CD14-positive monocyte (primary cell): ENCODE results near the gene POU2AF1. TPM values are rescaled to one million over a fixed set of nuclear protein-coding genes. Genes with fewer than 3 reads are reported as not detected.
A peak's percentile ranks its signal among the peaks of the same experiment; 100 is the strongest.

ENCODE experiments used
- DNase-seq, 3 donors: peaks; one replicate each; pipeline ENCODE4 v3.0.0-alpha.2; 2011 to 2022
- H2AFZ ChIP-seq: 2 replicates; pipeline ENCODE4 v1.6.0; 2012; ENCODE audit warnings: mild to moderate bottlenecking, low read depth, low read length, inconsistent platforms; ENCODE audit not compliant: insufficient read depth, poor library complexity, severe bottlenecking
- H3K27ac ChIP-seq, 2 donors: 1 replicate in 1 of 2; 2 replicates in 1 of 2; pipeline ENCODE4 v1.5.1; 2012 to 2013; ENCODE audit warnings: low read length in 2 of 2, control low read depth in 1 of 2, inconsistent platforms in 1 of 2, low read depth in 1 of 2, mild to moderate bottlenecking in 1 of 2
- H3K27me3 ChIP-seq, 2 donors: one replicate each; pipeline versions ENCODE4 v1.6.0 to v1.6.1; 2011 to 2013; ENCODE audit warnings: low read length in 2 of 2; ENCODE audit not compliant: control insufficient read depth in 2 of 2, insufficient read depth in 2 of 2
- H3K36me3 ChIP-seq, 2 donors: replicated peaks in 1 of 2; 1 replicate in 1 of 2; 2 replicates in 1 of 2; pipeline versions ENCODE4 v1.5.1 to v1.6.1; 2012 to 2013; ENCODE audit warnings: low read length in 2 of 2, control low read depth in 1 of 2, inconsistent platforms in 1 of 2, mild to moderate bottlenecking in 1 of 2; ENCODE audit not compliant: insufficient read depth in 2 of 2, control insufficient read depth in 1 of 2
- H3K4me1 ChIP-seq, 2 donors: 1 replicate in 1 of 2; 2 replicates in 1 of 2; pipeline versions ENCODE4 v1.5.1 to v1.6.1; 2012 to 2013; ENCODE audit warnings: low read length in 2 of 2, control low read depth in 1 of 2, inconsistent platforms in 1 of 2, mild to moderate bottlenecking in 1 of 2, moderate library complexity in 1 of 2; ENCODE audit not compliant: insufficient read depth in 2 of 2, control insufficient read depth in 1 of 2
- H3K4me2 ChIP-seq: replicated peaks from 2 replicates; pipeline ENCODE3; 2012; ENCODE audit warnings: low read length, moderate library complexity, mild to moderate bottlenecking; ENCODE audit not compliant: poor library complexity, severe bottlenecking; ENCODE audit errors: extremely low read depth
- H3K4me3 ChIP-seq, 3 experiments: fragments of 200-600 bp in 1 of 3; sonication (generic) in 1 of 3; replicated peaks in 1 of 3; 1 replicate in 2 of 3; 2 replicates in 1 of 3; pipeline ENCODE4 v1.5.1; 2011 to 2013; ENCODE audit warnings: low read length in 3 of 3, mild to moderate bottlenecking in 3 of 3, control low read depth in 2 of 3, low read depth in 2 of 3, inconsistent platforms in 1 of 3, moderate library complexity in 1 of 3
- H3K79me2 ChIP-seq: 2 replicates; pipeline ENCODE4 v1.6.0; 2012; ENCODE audit warnings: mild to moderate bottlenecking, control low read depth, inconsistent platforms, low read length, moderate library complexity; ENCODE audit not compliant: insufficient read depth
- H3K9ac ChIP-seq: 2 replicates; pipeline ENCODE4 v1.6.0; 2017; ENCODE audit warnings: low read length, mild to moderate bottlenecking; ENCODE audit not compliant: insufficient read depth, poor library complexity, severe bottlenecking
- H3K9me3 ChIP-seq, 2 donors: replicated peaks in 1 of 2; 1 replicate in 1 of 2; 2 replicates in 1 of 2; pipeline versions ENCODE4 v1.5.1 to v1.6.1; 2012 to 2013; ENCODE audit warnings: low read length in 2 of 2, control low read depth in 1 of 2; ENCODE audit not compliant: control insufficient read depth in 1 of 2, insufficient read depth in 1 of 2
- H4K20me1 ChIP-seq: 2 replicates; pipeline ENCODE4 v1.6.0; 2012; ENCODE audit warnings: mild to moderate bottlenecking, low read length, control low read depth, moderate library complexity; ENCODE audit not compliant: insufficient read depth
- H3K27ac Mint-ChIP-seq, 7 donors: one replicate each; pipeline ENCODE4 v1.8.0; 2020; ENCODE audit warnings: mild to moderate bottlenecking in 7 of 7, mixed read lengths in 7 of 7, moderate library complexity in 6 of 7, inconsistent platforms in 2 of 7
- H3K27me3 Mint-ChIP-seq, 3 donors: one replicate each; pipeline ENCODE4 v1.8.0; 2021 to 2022; ENCODE audit warnings: low read depth in 3 of 3, mild to moderate bottlenecking in 3 of 3, mixed read lengths in 3 of 3, moderate library complexity in 3 of 3, inconsistent platforms in 1 of 3
- H3K36me3 Mint-ChIP-seq, 2 donors: one replicate each; pipeline ENCODE4 v1.8.0; 2020; ENCODE audit warnings: mixed read lengths in 2 of 2, inconsistent platforms in 1 of 2, mild to moderate bottlenecking in 1 of 2
- H3K4me1 Mint-ChIP-seq: one replicate; pipeline ENCODE4 v1.8.0; 2020; ENCODE audit warnings: mild to moderate bottlenecking, mixed read lengths
- H3K4me3 Mint-ChIP-seq, 2 donors: one replicate each; pipeline ENCODE4 v1.8.0; 2020; ENCODE audit warnings: mild to moderate bottlenecking in 2 of 2, mixed read lengths in 2 of 2, moderate library complexity in 1 of 2
- H3K9me3 Mint-ChIP-seq, 7 donors: one replicate each; pipeline ENCODE4 v1.8.0; 2020 to 2022; ENCODE audit warnings: mixed read lengths in 7 of 7, mild to moderate bottlenecking in 6 of 7, moderate library complexity in 6 of 7, inconsistent platforms in 2 of 7
- CTCF ChIP-seq: fragments of 200-600 bp; IDR thresholded peaks from one replicate; pipeline ENCODE4 v1.8.0; 2022; ENCODE audit warnings: antibody characterized with exemption, mild to moderate bottlenecking
- WGBS: methylation state at CpG from one replicate; pipeline ENCODE4 v1.1.5; 2013; ENCODE audit warnings: missing lambda C conversion rate; ENCODE audit not compliant: insufficient coverage; 5-methylcytosine and 5-hydroxymethylcytosine counted together
- intact Hi-C, 2 donors: fragments of 100-400 bp; cut with micrococcal nuclease; formaldehyde crosslinking; loops; one replicate each; pipeline versions ENCODE4 v1.15.0 to v1.15.1; 2023
- polyA plus RNA-seq, 3 donors: library from polyadenylated mRNA; depleted of rRNA in 1 of 3; unstranded in 2 of 3; stranded (reverse) in 1 of 3; fragments of 300-500 nt in 2 of 3; fragments of >200 nt in 1 of 3; fragmentation: Illumina TruSeq in 2 of 3; gene quantifications; 1 replicate in 2 of 3; 2 replicates in 1 of 3; pipeline ENCODE4 v1.2.3, GENCODE V29; 2012 to 2021

Gene POU2AF1
- polyA plus RNA-seq, 3 donors: 0.07 to 0.12 (median 0.09) TPM

- Mint-ChIP-seq H3K27me3 (peaks cover 0 to 3% (median 3%) of the 10 kb centered on the region in 3 donors), H3K4me3 (no peak overlapping the region), H3K4me1 (no peaks in the 10 kb centered on the region)
These were observed 21.5 kb upstream of the POU2AF1 start for GRCh38 chr11:111400595-111400994.

GRCh38 chr11:111399187-111400031 lies 20.3 kb upstream of the POU2AF1 start:
- Mint-ChIP-seq H3K9me3 (peaks cover 0 to 8% (median 7%) of the 10 kb centered on the region in 7 donors), H3K27ac (peak overlapping the region in 1 of 7 donors; percentile 28), H3K27me3 (peaks cover 0 to 3% (median 3%) of the 10 kb centered on the region in 3 donors), H3K4me3 (no peak overlapping the region), H3K36me3 (no peaks in the 10 kb centered on the region), H3K4me1 (no peaks in the 10 kb centered on the region)
- DNase-seq: no peak
- 93% methylated on average over 5 of the region's 7 CpGs for WGBS
- no peaks in the 10 kb centered on the region for H3K27me3 ChIP-seq
- intact Hi-C loops: no loop called here
- H3K79me2 ChIP-seq: no peaks in the 10 kb centered on the region
- no peaks in the 10 kb centered on the region for H4K20me1 ChIP-seq
- no peak overlapping the region for H2AFZ ChIP-seq
- H3K36me3 ChIP-seq: no peaks in the 10 kb centered on the region
- H3K4me1 ChIP-seq: no peaks in the 10 kb centered on the region
- H3K9me3 ChIP-seq: no peaks in the 10 kb centered on the region
- TF ChIP-seq CTCF: no peak
- no peak overlapping the region for H3K4me2 ChIP-seq
- H3K4me3 ChIP-seq: no peak overlapping the region
- H3K9ac ChIP-seq: no peak overlapping the region
- H3K27ac ChIP-seq: no peak overlapping the region

More at GRCh38 chr11:111400595-111400994, 21.5 kb upstream of the POU2AF1 start:
- Mint-ChIP-seq H3K27ac (no peak overlapping the region), H3K9me3 (peaks cover 0 to 14% (median 7%) of the 10 kb centered on the region in 7 donors), H3K36me3 (no peaks in the 10 kb centered on the region)
- H3K4me2 ChIP-seq: no peak overlapping the region
- no peaks in the 10 kb centered on the region for H3K27me3 ChIP-seq
- H3K9me3 ChIP-seq: no peaks in the 10 kb centered on the region
- no peaks in the 10 kb centered on the region for H3K36me3 ChIP-seq
- H3K27ac ChIP-seq: no peak overlapping the region
- H3K4me1 ChIP-seq: no peaks in the 10 kb centered on the region
- intact Hi-C loops: no loop called here
- no peak overlapping the region for H2AFZ ChIP-seq
- H3K9ac ChIP-seq: no peak overlapping the region
- no peak overlapping the region for H3K4me3 ChIP-seq
- TF ChIP-seq CTCF: no peak
- H4K20me1 ChIP-seq: no peaks in the 10 kb centered on the region
- DNase-seq: no peak
- no peaks in the 10 kb centered on the region for H3K79me2 ChIP-seq
